Karpas-422 (cell line): ENCODE measurements around the gene PTCH1. TPM values are rescaled to one million over a fixed set of nuclear protein-coding genes. Genes with fewer than 3 reads are reported as not detected.

Experiments
- DNase-seq: peaks from one replicate; pipeline ENCODE4 v3.0.0-alpha.2; 2015
- H2AFZ ChIP-seq: fragments of 200-600 bp; sonication (generic); 2 replicates; pipeline ENCODE4 v1.6.1; 2014; ENCODE audit warnings: antibody characterized with exemption, low read length, mixed read lengths
- H3K27ac ChIP-seq: fragments of 200-600 bp; sonication (generic); 2 replicates; pipeline ENCODE4 v1.5.1; 2014; ENCODE audit warnings: mild to moderate bottlenecking, low read length, moderate library complexity
- H3K27me3 ChIP-seq: fragments of 200-600 bp; sonication (generic); 2 replicates; pipeline ENCODE4 v1.6.1; 2014; ENCODE audit warnings: low read length, mixed read lengths
- H3K36me3 ChIP-seq: fragments of 200-600 bp; sonication (generic); 2 replicates; pipeline ENCODE4 v1.6.1; 2014; ENCODE audit warnings: low read length, mixed read lengths; ENCODE audit not compliant: insufficient read depth
- H3K4me1 ChIP-seq: fragments of 200-600 bp; sonication (generic); 2 replicates; pipeline ENCODE4 v1.6.1; 2014; ENCODE audit warnings: mild to moderate bottlenecking, low read length, mixed read lengths
- H3K4me2 ChIP-seq: fragments of 200-600 bp; sonication (generic); 2 replicates; pipeline ENCODE4 v1.6.1; 2014; ENCODE audit warnings: low read length, low read depth, mild to moderate bottlenecking; ENCODE audit not compliant: poor library complexity, severe bottlenecking
- H3K4me3 ChIP-seq: fragments of 200-600 bp; sonication (generic); 2 replicates; pipeline ENCODE4 v1.5.1; 2014; ENCODE audit warnings: mild to moderate bottlenecking, antibody characterized with exemption, low read length, mixed read lengths
- H3K79me2 ChIP-seq: fragments of 200-600 bp; sonication (generic); 2 replicates; pipeline ENCODE4 v1.6.1; 2014; ENCODE audit warnings: mild to moderate bottlenecking, low read length, mixed read lengths
- H3K9ac ChIP-seq: fragments of 200-600 bp; sonication (generic); 2 replicates; pipeline ENCODE4 v1.6.0; 2014; ENCODE audit warnings: low read length
- H3K9me2 ChIP-seq: fragments of 200-600 bp; sonication (generic), shearing (Covaris generic); replicated peaks from 2 replicates; pipeline ENCODE4 v1.6.0; 2014; ENCODE audit warnings: mild to moderate bottlenecking, low read length, moderate library complexity; ENCODE audit not compliant: insufficient read depth
- H3K9me3 ChIP-seq: fragments of 300-700, 200-600 bp; sonication (generic); 2 replicates; pipeline ENCODE4 v1.6.1; 2014; ENCODE audit warnings: low read length, mixed read lengths
- H4K20me1 ChIP-seq: fragments of 200-600 bp; sonication (generic); 2 replicates; pipeline ENCODE4 v1.6.1; 2014; ENCODE audit warnings: mild to moderate bottlenecking, antibody characterized with exemption, low read length, low read depth; ENCODE audit not compliant: insufficient read depth
- total RNA-seq: library from RNA; depleted of rRNA; stranded (reverse); fragments of >200 nt; shearing (Covaris generic); gene quantifications from 2 replicates; pipeline ENCODE4 v1.2.3, GENCODE V29; 2014; ENCODE audit warnings: low replicate concordance

The PTCH1 gene
- total RNA-seq, 1 experiment from 2014 or later = 12.4 TPM

DNA sequence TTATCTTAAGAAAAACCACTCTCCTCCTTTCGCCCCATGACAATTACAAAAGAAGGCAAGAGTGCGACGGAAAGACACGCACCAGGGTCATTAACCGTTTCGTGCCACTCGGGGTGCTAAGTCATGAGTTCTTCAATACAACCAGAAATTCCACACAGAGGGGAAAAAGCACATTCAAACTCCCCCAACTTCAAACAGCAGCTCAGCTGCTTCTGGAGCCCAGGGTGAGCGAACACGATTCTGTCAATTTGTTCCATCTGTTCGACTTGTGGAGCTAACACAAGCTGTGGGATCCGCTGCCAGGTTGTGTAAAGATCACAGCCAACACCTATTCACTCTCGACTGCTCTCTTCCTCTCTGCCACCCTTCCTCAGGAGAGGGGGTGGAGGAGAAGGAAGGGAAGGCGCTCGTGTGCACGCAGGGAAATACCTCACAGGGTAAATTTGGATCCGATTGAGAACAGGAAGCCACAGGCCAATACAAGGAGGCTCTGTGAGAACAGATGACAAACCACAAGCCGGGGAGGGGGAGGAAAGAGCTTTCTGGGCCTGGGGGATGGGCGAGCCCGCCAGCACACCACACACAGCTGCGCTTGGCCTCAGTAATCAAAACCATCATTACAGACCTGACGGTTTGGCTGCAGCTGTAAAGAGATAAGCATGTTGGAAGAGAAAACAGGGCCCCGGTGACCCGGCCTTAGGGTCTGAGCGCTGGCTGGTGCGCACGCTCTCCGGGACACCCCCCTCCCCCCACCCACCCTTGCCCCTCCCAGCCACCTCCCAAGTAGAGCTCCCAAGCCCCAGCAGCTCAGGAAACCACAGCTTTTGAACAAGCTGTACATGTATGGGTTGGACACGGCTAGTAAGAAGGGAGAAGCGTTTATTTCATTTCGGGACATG is 54.3 kb downstream of the PTCH1 start:
- peak overlapping the region; percentile 70 for H3K4me2 ChIP-seq
- H3K27ac ChIP-seq = peak overlapping the region; percentile 66
- H2AFZ ChIP-seq = peak overlapping the region; percentile 85

DNA sequence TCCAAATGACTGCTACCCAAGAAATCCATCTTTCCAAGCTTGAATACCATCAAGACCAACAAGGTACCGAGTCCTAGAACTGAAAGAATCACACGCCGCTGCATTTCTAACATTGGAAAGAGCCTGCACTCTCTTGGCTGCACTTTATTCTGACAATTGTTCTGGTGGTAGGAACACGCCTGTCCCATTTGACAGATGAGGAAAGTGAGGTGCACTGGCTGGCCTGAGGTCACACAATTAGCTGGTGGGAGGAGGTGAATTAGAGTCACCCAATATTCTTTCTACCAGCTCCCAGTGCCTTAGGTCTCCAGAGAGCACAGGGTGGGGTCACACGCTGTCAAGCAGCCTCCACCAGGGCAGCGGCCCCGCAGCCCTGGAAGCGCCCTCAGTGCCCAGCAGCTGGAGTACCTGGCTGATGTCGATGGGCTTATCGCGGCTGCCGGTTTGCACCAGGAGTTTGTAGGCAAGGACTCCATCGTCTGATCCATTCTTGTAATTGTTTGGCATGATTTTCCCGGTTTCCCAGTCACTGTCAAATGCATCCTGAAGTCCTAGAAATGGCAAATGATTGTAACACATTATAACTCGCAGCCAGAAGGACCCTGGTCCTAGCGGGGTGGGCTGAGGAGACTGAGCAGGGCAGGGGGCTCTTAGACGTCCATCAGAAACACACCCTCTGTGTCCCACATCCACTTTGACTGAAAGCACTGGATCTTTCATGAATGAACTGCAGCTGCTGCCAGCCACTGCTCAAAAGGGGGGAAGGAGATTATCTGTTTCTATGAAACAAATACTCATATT is 55.1 kb downstream of the PTCH1 start:
- H3K4me2 ChIP-seq = peak overlapping the region; percentile 70
- no peaks in the 10 kb centered on the region for H3K27me3 ChIP-seq
- DNase-seq = no peak
- H3K9me2 ChIP-seq = no peaks in the 10 kb centered on the region
- no peak overlapping the region for H2AFZ ChIP-seq
- peaks cover 35% of the 10 kb centered on the region for H3K4me1 ChIP-seq
- no peak overlapping the region for H3K4me3 ChIP-seq
- peak overlapping the region; percentile 66 for H3K27ac ChIP-seq
- no peaks in the 10 kb centered on the region for H3K79me2 ChIP-seq
- H4K20me1 ChIP-seq = no peaks in the 10 kb centered on the region
- 0 out of 2 replicates have a peak, but pooled peaks cover 4% of the 10 kb centered on the region for H3K36me3 ChIP-seq
- no peak overlapping the region for H3K9ac ChIP-seq
- H3K9me3 ChIP-seq = no peaks in the 10 kb centered on the region

More for the DNA sequence above, 54.3 kb downstream of the PTCH1 start:
- Histone ChIP-seq H3K9ac (peak overlapping the region; percentile 64), H4K20me1 (no peaks in the 10 kb centered on the region), H3K9me3 (no peaks in the 10 kb centered on the region), H3K4me3 (peak overlapping the region; percentile 44), H3K4me1 (peaks cover 35% of the 10 kb centered on the region), H3K79me2 (no peaks in the 10 kb centered on the region), H3K9me2 (no peaks in the 10 kb centered on the region), H3K27me3 (no peaks in the 10 kb centered on the region), H3K36me3 (0 out of 2 replicates have a peak, but pooled peaks cover 4% of the 10 kb centered on the region)
- DNase-seq = peak; percentile 85

DNA sequence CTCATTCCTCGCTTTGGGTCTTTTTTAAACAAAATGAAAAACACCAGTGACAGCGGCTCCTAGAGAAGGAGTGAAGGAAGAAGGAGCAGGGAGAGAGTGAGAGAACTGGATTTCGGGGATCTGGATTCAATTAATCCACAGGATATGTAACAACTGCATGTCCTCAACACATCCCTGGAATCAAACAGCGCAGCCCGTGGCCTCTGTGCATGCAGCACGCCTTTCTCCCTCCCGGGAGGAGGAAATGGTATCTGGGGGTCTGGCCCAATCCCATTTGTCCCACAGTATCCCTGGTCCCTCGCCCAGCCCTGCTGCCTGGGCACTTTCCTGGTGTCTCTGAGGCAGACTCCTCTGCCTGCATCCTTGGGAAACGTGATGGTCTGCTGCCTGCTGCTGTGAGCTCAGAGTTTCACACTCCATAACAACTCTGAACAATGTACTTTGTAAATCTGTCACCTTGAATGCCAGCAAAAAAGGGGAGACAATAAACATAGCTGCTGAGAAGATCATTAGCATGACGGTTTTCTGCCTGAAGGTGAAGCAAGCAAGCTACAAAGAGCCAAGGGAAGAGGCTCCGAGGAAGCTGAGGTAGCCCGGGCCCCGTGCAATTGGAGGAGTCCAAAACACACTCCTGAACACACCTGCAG is 56.1 kb downstream of the PTCH1 start:
- H3K4me2 ChIP-seq = no peak overlapping the region
- H2AFZ ChIP-seq = no peak overlapping the region
- no peaks in the 10 kb centered on the region for H3K27me3 ChIP-seq
- no peaks in the 10 kb centered on the region for H3K9me3 ChIP-seq
- no peaks in the 10 kb centered on the region for H3K79me2 ChIP-seq
- no peak overlapping the region for H3K9ac ChIP-seq
- no peaks in the 10 kb centered on the region for H3K9me2 ChIP-seq
- 0 out of 2 replicates have a peak, but pooled peaks cover 4% of the 10 kb centered on the region for H3K36me3 ChIP-seq
- H3K4me1 ChIP-seq = peaks cover 35% of the 10 kb centered on the region
- H3K27ac ChIP-seq = no peak overlapping the region
- no peak for DNase-seq
- no peaks in the 10 kb centered on the region for H4K20me1 ChIP-seq
- no peak overlapping the region for H3K4me3 ChIP-seq

DNA sequence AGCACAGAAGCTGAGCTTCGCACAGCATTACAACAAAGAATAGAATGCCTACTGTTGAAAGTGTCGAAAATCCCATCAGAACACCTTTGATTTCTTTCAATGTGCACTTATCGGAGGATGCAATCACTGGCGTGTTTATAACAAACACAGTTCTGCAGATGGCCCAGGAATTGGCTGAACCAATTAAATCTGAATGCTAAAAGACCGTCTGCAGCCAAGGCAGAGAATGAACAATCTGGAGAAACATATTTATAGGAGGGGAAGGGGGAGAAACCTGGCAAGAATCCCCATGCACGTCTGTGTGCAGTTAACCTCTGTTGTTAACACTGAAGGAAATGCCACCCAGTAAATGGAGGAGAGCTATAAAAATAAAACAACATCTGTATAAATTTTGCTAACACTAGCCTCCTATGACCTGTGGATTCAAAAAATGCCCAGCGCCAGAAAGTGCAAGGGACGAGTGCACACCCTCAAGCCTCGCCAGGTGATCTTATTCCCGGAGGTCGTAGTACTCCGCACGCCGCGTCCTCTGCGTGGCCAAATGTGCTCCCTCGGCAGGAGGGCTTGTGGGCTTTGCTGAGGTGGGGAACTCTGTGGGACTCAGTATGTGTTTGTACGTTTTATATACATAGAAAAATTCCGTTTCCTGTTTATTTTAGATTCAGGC is 56.8 kb downstream of the PTCH1 start:
- no peak for DNase-seq
- peaks cover 32% of the 10 kb centered on the region for H3K4me1 ChIP-seq

DNA sequence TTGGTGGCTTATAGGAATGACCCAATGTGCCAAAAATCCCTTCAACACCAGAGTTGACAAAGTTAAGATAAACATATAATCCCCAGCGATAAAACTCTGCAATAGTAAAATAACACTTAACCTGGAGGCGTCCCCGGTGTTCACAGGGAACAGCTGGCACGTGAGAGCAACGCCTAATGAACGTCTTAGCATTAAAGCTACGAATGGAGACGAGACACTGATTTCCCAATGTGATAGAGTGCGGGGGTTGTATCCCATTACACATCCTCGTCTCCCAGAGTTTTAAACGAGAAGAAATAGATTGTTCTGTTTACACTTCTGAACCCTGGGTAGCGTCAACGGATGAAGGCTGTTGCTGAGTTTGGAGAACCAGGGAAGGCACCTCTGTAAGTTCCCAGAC is 57.6 kb downstream of the PTCH1 start:
- Histone ChIP-seq H3K4me2 (no peak overlapping the region), H3K9ac (no peak overlapping the region), H3K79me2 (no peaks in the 10 kb centered on the region), H2AFZ (no peak overlapping the region), H3K9me3 (no peaks in the 10 kb centered on the region), H3K27ac (no peak overlapping the region), H3K4me3 (no peak overlapping the region), H3K4me1 (peaks cover 24% of the 10 kb centered on the region), H4K20me1 (no peaks in the 10 kb centered on the region), H3K27me3 (no peaks in the 10 kb centered on the region), H3K36me3 (0 out of 2 replicates have a peak, but pooled peaks cover 4% of the 10 kb centered on the region), H3K9me2 (no peaks in the 10 kb centered on the region)
- no peak for DNase-seq

More for the DNA sequence above, 56.8 kb downstream of the PTCH1 start:
- no peak overlapping the region for H2AFZ ChIP-seq
- H3K9me2 ChIP-seq = no peaks in the 10 kb centered on the region
- no peak overlapping the region for H3K9ac ChIP-seq
- H3K27me3 ChIP-seq = no peaks in the 10 kb centered on the region
- no peak overlapping the region for H3K27ac ChIP-seq
- H3K4me2 ChIP-seq = no peak overlapping the region
- 0 out of 2 replicates have a peak, but pooled peaks cover 4% of the 10 kb centered on the region for H3K36me3 ChIP-seq
- no peaks in the 10 kb centered on the region for H4K20me1 ChIP-seq
- H3K4me3 ChIP-seq = no peak overlapping the region
- H3K79me2 ChIP-seq = no peaks in the 10 kb centered on the region
- no peaks in the 10 kb centered on the region for H3K9me3 ChIP-seq

DNA sequence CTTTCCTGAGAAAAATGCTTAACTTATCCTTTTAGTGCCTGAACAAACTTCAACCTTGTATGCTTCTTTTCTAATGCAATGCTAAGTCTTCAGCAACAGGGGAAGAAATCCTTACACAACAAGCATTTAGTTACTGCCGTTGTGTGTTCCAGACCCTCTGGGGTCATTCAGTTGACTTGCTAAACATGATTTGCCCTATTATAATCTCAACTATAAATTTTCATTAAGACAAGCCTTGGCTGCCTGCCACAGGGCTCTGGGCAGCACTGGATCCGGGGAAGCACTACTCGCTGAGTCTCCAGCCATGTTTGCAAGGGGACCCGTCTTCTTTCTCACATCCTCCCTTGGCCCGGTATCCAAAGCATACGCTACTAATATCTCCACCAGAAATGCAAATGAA is 58.1 kb downstream of the PTCH1 start:
- H3K36me3 ChIP-seq = 0 out of 2 replicates have a peak, but pooled peaks cover 4% of the 10 kb centered on the region
- H3K4me3 ChIP-seq = no peak overlapping the region
- H3K79me2 ChIP-seq = no peaks in the 10 kb centered on the region
- H3K9me2 ChIP-seq = no peaks in the 10 kb centered on the region
- H3K27me3 ChIP-seq = no peaks in the 10 kb centered on the region
- H3K4me1 ChIP-seq = peaks cover 19% of the 10 kb centered on the region
- no peak overlapping the region for H3K4me2 ChIP-seq
- no peak overlapping the region for H2AFZ ChIP-seq
- no peak for DNase-seq
- no peak overlapping the region for H3K27ac ChIP-seq
- H3K9me3 ChIP-seq = no peaks in the 10 kb centered on the region
- H4K20me1 ChIP-seq = no peaks in the 10 kb centered on the region
- no peak overlapping the region for H3K9ac ChIP-seq

DNA sequence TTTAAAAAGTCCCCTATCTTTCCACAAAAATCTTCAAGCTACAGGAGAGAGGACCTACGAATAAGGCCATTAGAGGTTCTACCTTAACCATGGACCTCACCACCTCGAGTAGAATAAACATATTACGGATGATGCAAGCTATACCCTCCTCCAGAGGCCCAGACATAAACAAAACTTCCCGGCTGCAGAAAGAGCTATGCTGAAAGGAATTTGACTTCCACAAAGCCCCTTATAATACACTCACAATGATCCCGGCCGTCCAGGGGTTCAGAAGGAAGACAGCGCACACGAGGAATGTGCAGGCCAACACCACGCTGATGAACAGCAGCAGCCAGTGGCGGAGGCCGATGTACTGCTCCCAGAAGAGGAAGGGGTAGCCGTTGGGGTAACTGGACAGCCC is 59.0 kb downstream of the PTCH1 start:
- no peak overlapping the region for H3K9ac ChIP-seq
- no peak overlapping the region for H3K4me2 ChIP-seq
- H4K20me1 ChIP-seq = no peaks in the 10 kb centered on the region
- no peak overlapping the region for H3K27ac ChIP-seq
- no peaks in the 10 kb centered on the region for H3K9me3 ChIP-seq
- H3K79me2 ChIP-seq = no peaks in the 10 kb centered on the region
- no peaks in the 10 kb centered on the region for H3K9me2 ChIP-seq
- peaks cover 10% of the 10 kb centered on the region for H3K4me1 ChIP-seq
- H3K4me3 ChIP-seq = no peak overlapping the region
- no peak for DNase-seq
- no peak overlapping the region for H2AFZ ChIP-seq
- H3K27me3 ChIP-seq = no peaks in the 10 kb centered on the region
- 0 out of 2 replicates have a peak, but pooled peaks cover 4% of the 10 kb centered on the region for H3K36me3 ChIP-seq
